ENCODE measurements around the gene RNU1-1. TPM values are rescaled to one million over a fixed set of nuclear protein-coding genes. Genes with fewer than 3 reads are reported as not detected.
"Not testable (repeated sequence)": the region's sequence is repeated elsewhere in the genome, so short reads cannot be mapped to it uniquely, and the experiment has no call there.

Gene RNU1-1
- total RNA-seq, 4 donors from 2014 or later: under 0.01 TPM; not detected in 1

- in situ Hi-C loops (cut with MboI; ENCODE audit: low pct_ligation_motif_present in 1 of 4, low pct_unique_long_range_greater_than_20kb in 1 of 4, low sequenced_read_pairs in 3 of 4): loop anchor here in 1 of 4 donors (10.0 kb wide), 1 partner anchor 184 kb away; no protein-coding TSS in a partner anchor
- H3K27ac ChIP-seq; H3K4me1 ChIP-seq; DNase-seq; H3K36me3 ChIP-seq; intact Hi-C loops (cut with DNase I; ENCODE audit: low total_unique reads); H3K4me3 ChIP-seq; H3K9me3 ChIP-seq: not testable (repeated sequence)
- WGBS, 2 donors (ENCODE audit: low coverage in 1 of 2): 14% methylated on average over 2 of the region's 2 CpGs; no CpG with 5 or more reads in 1 of the 2 donors
- peaks cover 15% of the 10 kb centered on the region for H3K27me3 ChIP-seq
Observed at GRCh38 chr1:16540421-16540893, 26.4 kb upstream of the RNU1-1 start.

- in situ Hi-C loops (cut with MboI; ENCODE audit: low pct_ligation_motif_present in 1 of 4, low pct_unique_long_range_greater_than_20kb in 1 of 4, low sequenced_read_pairs in 3 of 4); H3K9me3 ChIP-seq; intact Hi-C loops (cut with DNase I; ENCODE audit: low total_unique reads); H3K4me3 ChIP-seq; H3K36me3 ChIP-seq; H3K27ac ChIP-seq; DNase-seq; H3K4me1 ChIP-seq: not testable (repeated sequence)
- WGBS, 2 donors (ENCODE audit: low coverage in 1 of 2): 63 to 95% methylated on average over 2 to 5 of the region's 6 CpGs
- peaks cover 35% of the 10 kb centered on the region for H3K27me3 ChIP-seq
Observed at GRCh38 chr1:16537528-16537927, 23.4 kb upstream of the RNU1-1 start.

GRCh38 chr1:16536796-16537195, 22.7 kb upstream of the RNU1-1 start:
- peaks cover 43% of the 10 kb centered on the region for H3K27me3 ChIP-seq
- H3K27ac ChIP-seq; H3K36me3 ChIP-seq; DNase-seq; intact Hi-C loops (cut with DNase I; ENCODE audit: low total_unique reads); H3K9me3 ChIP-seq; H3K4me1 ChIP-seq; H3K4me3 ChIP-seq; in situ Hi-C loops (cut with MboI; ENCODE audit: low pct_ligation_motif_present in 1 of 4, low pct_unique_long_range_greater_than_20kb in 1 of 4, low sequenced_read_pairs in 3 of 4): not testable (repeated sequence)
- WGBS, 2 donors (ENCODE audit: low coverage in 1 of 2): 80 to 90% methylated on average over 2 to 15 of the region's 15 CpGs

GRCh38 chr1:16535898-16536297, 21.8 kb upstream of the RNU1-1 start:
- WGBS, 2 donors (ENCODE audit: low coverage in 1 of 2): 67 to 69% methylated on average over 7 to 20 of the region's 22 CpGs
- H3K36me3 ChIP-seq; DNase-seq; H3K9me3 ChIP-seq; intact Hi-C loops (cut with DNase I; ENCODE audit: low total_unique reads); H3K4me1 ChIP-seq; H3K27ac ChIP-seq; H3K4me3 ChIP-seq; in situ Hi-C loops (cut with MboI; ENCODE audit: low pct_ligation_motif_present in 1 of 4, low pct_unique_long_range_greater_than_20kb in 1 of 4, low sequenced_read_pairs in 3 of 4): not testable (repeated sequence)
- H3K27me3 ChIP-seq: peaks cover 50% of the 10 kb centered on the region

GRCh38 chr1:16535487-16535886, 21.4 kb upstream of the RNU1-1 start:
- H3K36me3 ChIP-seq; DNase-seq; in situ Hi-C loops (cut with MboI; ENCODE audit: low pct_ligation_motif_present in 1 of 4, low pct_unique_long_range_greater_than_20kb in 1 of 4, low sequenced_read_pairs in 3 of 4); H3K9me3 ChIP-seq; intact Hi-C loops (cut with DNase I; ENCODE audit: low total_unique reads); H3K4me1 ChIP-seq; H3K27ac ChIP-seq: not testable (repeated sequence)
- peak overlapping the region in 1 of 4 donors; percentile 8 for H3K4me3 ChIP-seq
- WGBS, 2 donors (ENCODE audit: low coverage in 1 of 2): 52 to 90% methylated on average over 2 to 27 of the region's 34 CpGs
- H3K27me3 ChIP-seq: peaks cover 54% of the 10 kb centered on the region

- H3K36me3 ChIP-seq; H3K27ac ChIP-seq; H3K4me1 ChIP-seq; H3K9me3 ChIP-seq; in situ Hi-C loops (cut with MboI; ENCODE audit: low pct_ligation_motif_present in 1 of 4, low pct_unique_long_range_greater_than_20kb in 1 of 4, low sequenced_read_pairs in 3 of 4); intact Hi-C loops (cut with DNase I; ENCODE audit: low total_unique reads): not testable (repeated sequence)
- peak; percentile 47 for DNase-seq
- Histone ChIP-seq H3K27me3 (peaks cover 59% of the 10 kb centered on the region), H3K4me3 (peak overlapping the region in 1 of 4 donors; percentile 8)
- WGBS, 2 donors (ENCODE audit: low coverage in 1 of 2): 22% methylated on average over 25 of the region's 43 CpGs; no CpG with 5 or more reads in 1 of the 2 donors
Observed at GRCh38 chr1:16534829-16535456, 20.9 kb upstream of the RNU1-1 start.

- 14 to 51% methylated on average over 15 to 36 of the region's 44 CpGs for WGBS, 2 donors (ENCODE audit: low coverage in 1 of 2)
- H3K4me1 ChIP-seq; H3K27ac ChIP-seq; intact Hi-C loops (cut with DNase I; ENCODE audit: low total_unique reads); H3K4me3 ChIP-seq; H3K9me3 ChIP-seq; H3K36me3 ChIP-seq; in situ Hi-C loops (cut with MboI; ENCODE audit: low pct_ligation_motif_present in 1 of 4, low pct_unique_long_range_greater_than_20kb in 1 of 4, low sequenced_read_pairs in 3 of 4); DNase-seq: not testable (repeated sequence)
- peaks cover 62% of the 10 kb centered on the region for H3K27me3 ChIP-seq
Observed at GRCh38 chr1:16534239-16534828, 20.2 kb upstream of the RNU1-1 start.

- H3K4me1 ChIP-seq; intact Hi-C loops (cut with DNase I; ENCODE audit: low total_unique reads); H3K9me3 ChIP-seq; H3K4me3 ChIP-seq; DNase-seq; H3K36me3 ChIP-seq; H3K27ac ChIP-seq; in situ Hi-C loops (cut with MboI; ENCODE audit: low pct_ligation_motif_present in 1 of 4, low pct_unique_long_range_greater_than_20kb in 1 of 4, low sequenced_read_pairs in 3 of 4): not testable (repeated sequence)
- 49% methylated on average over 32 of the region's 32 CpGs; no CpG with 5 or more reads in 1 of the 2 donors for WGBS, 2 donors (ENCODE audit: low coverage in 1 of 2)
- peaks cover 67% of the 10 kb centered on the region for H3K27me3 ChIP-seq
Observed at GRCh38 chr1:16532235-16532991, 18.3 kb upstream of the RNU1-1 start.

GRCh38 chr1:16528338-16528737, 14.3 kb upstream of the RNU1-1 start:
- H3K36me3 ChIP-seq; intact Hi-C loops (cut with DNase I; ENCODE audit: low total_unique reads); H3K4me1 ChIP-seq; H3K4me3 ChIP-seq; in situ Hi-C loops (cut with MboI; ENCODE audit: low pct_ligation_motif_present in 1 of 4, low pct_unique_long_range_greater_than_20kb in 1 of 4, low sequenced_read_pairs in 3 of 4); H3K27ac ChIP-seq; DNase-seq; H3K9me3 ChIP-seq: not testable (repeated sequence)
- H3K27me3 ChIP-seq: peaks cover 59% of the 10 kb centered on the region
- WGBS, 2 donors (ENCODE audit: low coverage in 1 of 2): 79 to 100% methylated on average over 2 to 3 of the region's 3 CpGs

GRCh38 chr1:16525769-16526168, 11.7 kb upstream of the RNU1-1 start:
- H3K27ac ChIP-seq; intact Hi-C loops (cut with DNase I; ENCODE audit: low total_unique reads); H3K4me1 ChIP-seq; DNase-seq; H3K4me3 ChIP-seq; H3K36me3 ChIP-seq; in situ Hi-C loops (cut with MboI; ENCODE audit: low pct_ligation_motif_present in 1 of 4, low pct_unique_long_range_greater_than_20kb in 1 of 4, low sequenced_read_pairs in 3 of 4); H3K9me3 ChIP-seq: not testable (repeated sequence)
- H3K27me3 ChIP-seq: peaks cover 53% of the 10 kb centered on the region

Data from transverse colon (tissue), 4 donors.